K562 treated with DMSO at 1 percent for 24 hours (cell line): ENCODE measurements around the gene NCR1. TPM values are rescaled to one million over a fixed set of nuclear protein-coding genes. Genes with fewer than 3 reads are reported as not detected.

Experiments
- total RNA-seq: library from RNA; unstranded; fragments of 300-600 nt; gene quantifications from 2 replicates; pipeline ENCODE4 v1.2.3, GENCODE V29; 2022; ENCODE audit warnings: low read depth; ENCODE audit not compliant: insufficient read depth

NCR1 gene, protein sequence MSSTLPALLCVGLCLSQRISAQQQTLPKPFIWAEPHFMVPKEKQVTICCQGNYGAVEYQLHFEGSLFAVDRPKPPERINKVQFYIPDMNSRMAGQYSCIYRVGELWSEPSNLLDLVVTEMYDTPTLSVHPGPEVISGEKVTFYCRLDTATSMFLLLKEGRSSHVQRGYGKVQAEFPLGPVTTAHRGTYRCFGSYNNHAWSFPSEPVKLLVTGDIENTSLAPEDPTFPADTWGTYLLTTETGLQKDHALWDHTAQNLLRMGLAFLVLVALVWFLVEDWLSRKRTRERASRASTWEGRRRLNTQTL
- total RNA-seq, result not detected in 2 replicates

DNA sequence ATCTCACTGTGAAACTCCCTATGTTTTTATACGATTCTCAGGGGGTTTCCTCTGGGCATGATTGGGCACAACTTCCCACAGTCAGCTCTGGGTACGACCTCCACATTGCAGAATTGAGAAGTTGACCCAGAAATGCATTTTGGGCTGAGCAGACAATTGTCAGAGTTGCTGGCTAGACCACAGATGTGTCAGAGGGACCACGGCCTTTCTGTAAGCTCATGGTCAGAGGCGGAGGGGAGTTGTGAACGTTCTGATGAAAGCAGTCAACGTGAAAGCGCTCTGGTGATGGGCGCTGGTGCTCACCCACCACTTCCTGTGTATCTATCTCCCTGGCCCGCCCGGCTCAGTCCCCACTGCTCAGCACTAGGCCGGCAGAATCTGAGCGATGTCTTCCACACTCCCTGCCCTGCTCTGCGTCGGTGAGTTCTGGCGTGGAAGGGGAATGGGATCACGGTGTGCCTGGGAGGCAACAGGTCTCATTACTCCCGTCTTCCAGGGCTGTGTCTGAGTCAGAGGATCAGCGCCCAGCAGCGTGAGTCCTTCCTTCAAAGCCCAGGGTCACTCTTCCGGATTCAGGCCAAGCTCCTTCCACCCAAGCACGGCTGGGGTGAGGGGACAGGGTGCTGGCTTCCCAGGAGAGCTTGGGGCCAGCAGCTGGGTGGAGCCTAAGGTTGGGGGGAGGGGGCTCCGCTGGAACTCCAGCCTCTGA is at the start of gene NCR1:
TSS of gene NCR1 (plus strand) at position 346 of the 709 bp plus-strand sequence. CDS start at position 386, 40 bp downstream.

DNA sequence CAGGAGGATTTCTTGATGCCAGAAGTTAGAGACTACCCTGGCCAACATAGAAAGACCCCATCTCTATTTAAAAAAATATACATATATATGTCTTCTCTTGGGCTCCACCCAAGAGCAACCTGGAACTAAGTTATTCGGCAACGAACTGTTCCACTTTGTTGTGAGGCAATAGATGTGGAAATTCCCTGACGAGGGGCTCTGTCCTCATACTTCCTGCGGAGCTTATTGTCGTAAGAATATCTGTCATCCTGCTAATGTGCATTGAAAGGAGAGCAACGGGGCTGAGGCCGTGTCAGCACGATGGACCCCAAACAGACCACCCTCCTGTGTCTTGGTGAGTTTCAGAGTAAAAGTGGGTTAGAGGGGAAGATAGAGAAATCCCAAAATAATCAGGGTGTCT is 32.0 kb upstream of the NCR1 start, which contains the start of gene FCAR:
TSS of gene FCAR (plus strand) at position 246 of the 400 bp plus-strand sequence. CDS start at position 301, 55 bp downstream.

DNA sequence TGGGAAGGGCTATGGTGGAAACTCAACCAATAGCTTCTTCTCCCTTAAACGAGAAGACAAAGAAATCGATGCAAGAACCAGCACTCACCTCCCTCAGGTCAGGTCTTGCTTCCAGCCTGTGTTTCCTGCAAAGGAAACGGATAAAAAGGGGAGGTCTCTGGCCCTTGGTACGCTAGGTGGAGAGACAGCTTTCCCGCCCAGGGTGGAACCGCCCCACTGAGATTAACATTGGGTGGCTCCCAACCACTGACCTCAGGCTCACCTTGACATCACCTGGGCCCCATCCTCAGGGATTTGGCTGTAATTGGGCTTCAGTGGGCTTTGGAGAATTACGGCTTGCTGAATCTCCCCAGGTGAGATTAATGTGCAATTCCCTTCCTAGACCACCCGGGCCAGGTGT is 41.4 kb downstream of the NCR1 start, which contains the start of gene NLRP7:
TSS of gene NLRP7 (minus strand) at position 150 of the 400 bp plus-strand sequence.

Other genes starting within 250 kb of the NCR1 start
- gene LILRB4, start 243.2 kb upstream of the NCR1 start, total RNA-seq, result not detected in 2 replicates
- not detected in 2 replicates for gene KIR3DL3, start 181.7 kb upstream of the NCR1 start, total RNA-seq
- not detected in 2 replicates for gene KIR2DL3, start 167.6 kb upstream of the NCR1 start, total RNA-seq
- not detected in 2 replicates for gene KIR2DL1, start 136.4 kb upstream of the NCR1 start, total RNA-seq
- gene KIR2DL4, start 102.5 kb upstream of the NCR1 start, total RNA-seq, result not detected in 2 replicates
- gene KIR3DL1, start 89.7 kb upstream of the NCR1 start, total RNA-seq, result not detected in 2 replicates
- not detected in 2 replicates for gene KIR2DS4, start 73.5 kb upstream of the NCR1 start, total RNA-seq
- not detected in 2 replicates for gene KIR3DL2, start 55.7 kb upstream of the NCR1 start, total RNA-seq
- not detected in 2 replicates for gene FCAR, start 31.9 kb upstream of the NCR1 start, total RNA-seq
- 0.13 TPM in 1 of 2 replicates, not detected in the other for gene NLRP7, start 41.4 kb downstream of the NCR1 start, total RNA-seq
- 36.5 and 37.5 TPM in 2 replicates for gene NLRP2, start 60.2 kb downstream of the NCR1 start, total RNA-seq
- 0.95 and 1.1 TPM in 2 replicates for gene GP6, start 132.1 kb downstream of the NCR1 start, total RNA-seq
- gene RDH13, start 157.0 kb downstream of the NCR1 start, total RNA-seq, result 28.5 and 34.8 TPM in 2 replicates
- 15.6 and 19.8 TPM in 2 replicates for gene EPS8L1, start 169.7 kb downstream of the NCR1 start, total RNA-seq
- gene PPP1R12C, start 211.5 kb downstream of the NCR1 start, total RNA-seq, result 102 TPM in 2 replicates
- gene TNNT1, start 243.1 kb downstream of the NCR1 start, total RNA-seq, result 320 and 369 TPM in 2 replicates